Ecto neural progenitor cell (in vitro differentiated cells): ENCODE measurements around the gene DQX1.
A peak's percentile ranks its signal among the peaks of the same experiment; 100 is the strongest.
"Not testable (repeated sequence)": the region's sequence is repeated elsewhere in the genome, so short reads cannot be mapped to it uniquely, and the experiment has no call there.

Source experiments
- DNase-seq: peaks from one replicate; pipeline ENCODE4 v3.0.0-alpha.2; 2018; ENCODE audit warnings: low spot score

DQX1 gene

DNA sequence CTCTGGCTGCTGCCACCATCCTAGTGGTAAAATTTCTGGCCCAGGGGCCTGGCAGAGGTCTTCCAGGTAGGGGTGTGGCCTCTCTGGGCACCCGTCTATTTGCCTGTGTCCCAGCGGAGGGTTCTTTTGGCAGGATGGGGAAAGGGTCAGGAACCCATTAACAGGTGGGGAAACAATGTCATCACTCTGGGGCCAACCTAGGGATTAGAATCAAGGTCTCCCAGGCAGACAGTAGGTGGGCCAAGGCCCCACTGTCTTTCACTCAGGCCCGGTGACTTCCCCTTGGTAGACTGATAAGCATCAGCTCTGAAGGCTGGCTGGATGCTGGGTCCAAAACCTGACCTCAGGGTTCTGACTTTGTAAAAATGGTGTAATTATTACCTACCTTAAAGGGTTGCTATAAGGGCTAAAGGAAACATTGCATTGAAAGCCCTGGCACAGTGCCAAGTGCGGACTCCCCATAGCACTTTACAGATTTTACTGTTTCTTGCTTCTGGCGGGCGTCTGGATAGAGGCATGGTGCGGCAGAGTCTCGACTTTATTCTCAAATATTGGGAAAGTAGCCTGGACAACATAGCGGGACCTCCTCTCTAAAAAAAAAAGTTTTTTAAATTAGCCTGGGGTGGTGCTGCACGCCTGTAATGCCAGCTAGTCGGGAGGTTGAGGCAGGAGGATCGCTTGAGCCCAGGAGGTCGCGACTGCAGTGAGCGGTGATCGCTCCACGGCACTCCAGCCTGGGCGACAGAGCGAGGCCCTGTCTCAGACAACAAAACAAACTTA is 28.8 kb downstream of the DQX1 start:
- DNase-seq, result no peak

DNA sequence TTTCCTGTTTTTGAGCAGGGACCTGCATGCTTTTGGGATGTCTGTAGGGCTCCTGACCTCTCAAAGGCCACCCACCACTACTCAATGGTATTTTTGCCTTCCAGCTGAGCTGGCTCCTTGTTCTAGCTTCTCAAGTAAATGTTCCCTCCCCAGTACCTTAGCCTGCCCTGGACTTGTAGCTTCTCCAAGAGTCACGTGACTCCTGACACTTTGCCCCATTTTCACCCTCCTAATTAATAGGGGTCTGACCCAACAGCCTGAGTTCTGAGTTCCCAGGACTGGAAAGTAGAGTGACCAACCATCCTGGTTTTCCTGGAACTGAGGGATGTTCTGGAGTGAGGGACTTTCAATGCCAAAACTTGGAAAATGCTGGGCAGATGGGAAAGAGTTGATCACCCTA is 30.6 kb downstream of the DQX1 start:
- DNase-seq, result no peak

DNA sequence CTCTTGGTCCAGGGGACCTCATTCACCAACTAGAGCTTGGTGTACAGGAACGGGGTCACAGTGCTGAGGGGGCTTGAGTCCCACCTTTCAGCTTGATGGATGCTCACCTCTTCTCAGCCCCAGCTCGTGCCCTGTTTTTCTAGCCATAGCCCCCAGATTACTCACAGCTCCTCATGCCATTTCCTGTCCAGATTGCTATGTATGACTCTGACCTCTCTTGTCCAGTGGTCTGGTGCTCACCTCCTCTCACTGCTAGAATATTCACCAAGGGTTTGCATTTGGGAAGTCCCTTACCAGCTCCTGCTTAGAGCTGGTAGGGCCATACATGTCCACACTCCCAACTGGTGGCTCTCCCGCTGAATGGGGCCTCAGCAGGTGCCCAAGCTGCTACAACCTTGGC is 32.5 kb downstream of the DQX1 start:
- no peak for DNase-seq

DNA sequence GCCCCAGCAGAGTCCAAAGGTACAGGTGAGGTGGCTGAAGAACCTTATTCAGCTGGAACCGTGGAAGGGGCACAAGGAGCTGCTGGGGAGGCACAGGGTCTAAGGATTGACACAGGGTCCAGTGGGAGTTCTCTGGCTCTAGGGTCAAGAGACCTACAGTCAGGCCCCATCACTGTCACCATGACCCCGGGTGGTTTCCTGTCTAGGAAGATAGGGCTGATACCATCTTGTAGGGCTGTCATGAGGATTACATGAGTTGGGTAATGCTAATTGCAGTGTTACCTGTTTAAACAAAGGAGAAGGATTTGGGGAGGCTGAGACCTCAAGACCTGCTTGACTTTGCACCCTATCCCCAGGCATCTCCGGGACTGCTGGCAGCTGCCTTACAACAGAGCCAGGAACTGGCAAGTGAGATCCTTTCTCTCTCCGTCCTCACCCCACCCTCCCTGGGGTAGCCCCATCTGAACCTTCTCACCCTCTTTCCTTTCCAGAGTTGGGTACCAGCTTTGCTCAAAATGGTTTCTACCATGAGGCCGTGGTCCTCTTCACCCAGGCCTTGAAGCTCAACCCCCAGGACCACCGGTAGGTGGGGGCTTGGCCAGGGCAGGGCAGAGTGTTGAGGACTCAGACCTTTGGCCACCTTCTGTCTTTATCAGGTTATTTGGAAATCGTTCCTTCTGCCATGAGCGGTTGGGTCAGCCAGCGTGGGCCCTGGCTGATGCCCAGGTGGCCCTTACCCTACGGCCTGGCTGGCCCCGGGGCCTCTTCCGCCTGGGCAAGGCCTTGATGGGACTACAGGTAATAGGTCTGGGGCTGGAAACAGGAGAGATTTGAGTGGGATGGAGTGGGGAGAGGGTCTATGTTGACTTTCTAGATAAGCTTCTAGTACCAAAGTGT is 34.1 kb downstream of the DQX1 start:
- no peak for DNase-seq

DNA sequence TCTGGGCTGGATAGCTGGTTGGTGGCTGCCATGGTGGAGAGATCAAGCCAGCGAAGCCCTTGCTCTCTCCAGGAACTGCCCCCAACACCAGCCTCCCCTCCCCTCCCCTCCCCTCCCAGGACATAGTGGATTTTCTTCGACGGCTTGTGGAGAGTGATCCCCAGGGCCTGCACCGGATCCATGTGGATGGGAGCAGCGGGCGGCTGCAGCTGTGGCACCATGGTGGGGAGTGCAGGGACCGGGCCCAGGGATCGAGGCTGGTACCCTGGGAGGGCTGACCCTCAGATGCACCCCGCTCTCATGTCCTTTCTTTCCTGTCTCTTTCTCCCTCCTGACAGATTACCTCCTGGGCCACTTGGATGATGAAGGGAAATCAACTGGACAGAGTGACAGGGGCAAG is 36.1 kb downstream of the DQX1 start:
- no peak for DNase-seq

DNA sequence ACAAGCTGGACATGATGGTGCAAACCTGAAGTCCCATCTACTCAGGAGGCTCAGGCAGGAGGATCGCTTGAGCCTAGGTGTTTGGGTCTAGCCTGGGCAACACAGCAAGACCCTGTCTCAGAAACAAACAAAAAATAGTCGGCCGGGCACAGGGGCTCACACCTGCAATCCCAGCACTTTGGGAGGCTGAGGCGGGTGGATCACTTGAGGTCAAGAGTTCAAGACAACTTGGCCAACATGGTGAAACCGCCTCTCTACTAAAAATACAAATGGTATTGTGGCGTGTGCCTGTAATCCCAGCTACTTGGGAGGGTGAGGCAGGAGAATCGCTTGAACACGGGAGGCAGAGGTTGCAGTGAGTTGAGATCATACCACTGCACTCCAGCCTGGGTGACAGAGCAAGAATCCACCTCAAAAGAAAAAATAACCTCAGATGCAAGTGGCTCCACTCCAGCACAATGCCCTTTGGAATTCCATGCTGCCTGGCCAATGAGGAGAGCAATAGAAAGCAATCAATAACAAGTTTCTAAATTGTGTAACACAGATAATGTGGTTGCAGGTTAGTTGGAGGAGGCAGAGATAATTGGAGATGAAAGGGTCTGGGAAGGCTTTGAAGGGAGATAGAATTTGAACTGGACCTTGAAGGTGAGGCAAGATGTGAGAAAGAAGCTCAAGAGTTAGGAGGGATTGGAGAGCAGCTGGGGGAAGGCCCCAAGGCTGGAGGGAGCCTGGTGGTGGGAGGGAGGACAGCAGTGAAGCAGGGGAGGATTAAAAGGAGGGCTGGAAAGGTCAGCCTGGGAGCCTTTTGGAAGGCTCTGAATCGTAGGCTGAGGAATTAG is 37.2 kb downstream of the DQX1 start:
- DNase-seq, result no peak

DNA sequence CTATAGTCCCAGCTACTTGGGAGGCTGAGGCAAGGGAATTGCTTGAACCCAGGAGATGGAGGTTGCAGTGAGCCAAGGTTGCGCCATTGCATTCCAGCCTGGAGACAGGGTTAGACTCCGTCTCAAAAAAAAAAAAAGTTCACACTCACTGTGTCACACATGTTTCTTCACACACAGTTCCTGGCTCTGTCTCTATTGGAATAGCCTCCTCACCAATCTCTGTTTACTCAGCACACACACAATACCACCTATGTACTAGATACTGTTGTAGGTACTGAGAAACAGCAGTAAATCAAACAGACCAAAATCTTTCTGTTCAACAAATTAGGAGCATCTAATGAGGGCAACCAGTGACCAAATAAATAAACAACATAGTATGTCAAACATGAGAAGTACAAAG is 39.9 kb downstream of the DQX1 start:
- DNase-seq, result no peak

DNA sequence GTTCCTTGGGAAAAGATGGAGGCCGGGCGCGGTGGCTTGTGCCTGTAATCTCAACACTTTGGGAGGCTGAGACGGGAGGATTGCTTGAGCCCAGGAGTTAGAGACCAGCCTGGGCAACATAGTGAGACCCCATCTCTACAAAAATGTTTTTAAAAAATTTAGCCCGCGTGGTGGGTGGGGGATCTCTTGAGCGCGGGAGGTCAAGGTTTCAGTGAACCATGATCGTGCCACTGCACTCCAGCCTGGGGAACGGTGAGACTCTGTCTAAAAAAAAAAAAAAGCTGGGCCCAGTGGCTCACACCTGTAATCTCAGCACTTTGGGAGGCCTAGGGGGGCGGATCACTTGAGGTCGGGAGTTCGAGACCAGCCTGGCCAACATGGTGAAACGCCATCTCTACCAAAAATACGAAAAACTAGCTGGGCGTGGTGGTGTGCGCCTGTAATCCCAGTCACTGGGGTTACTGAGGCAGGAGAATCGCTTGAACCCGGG is 42.3 kb downstream of the DQX1 start:
- not testable (repeated sequence) for DNase-seq

DNA sequence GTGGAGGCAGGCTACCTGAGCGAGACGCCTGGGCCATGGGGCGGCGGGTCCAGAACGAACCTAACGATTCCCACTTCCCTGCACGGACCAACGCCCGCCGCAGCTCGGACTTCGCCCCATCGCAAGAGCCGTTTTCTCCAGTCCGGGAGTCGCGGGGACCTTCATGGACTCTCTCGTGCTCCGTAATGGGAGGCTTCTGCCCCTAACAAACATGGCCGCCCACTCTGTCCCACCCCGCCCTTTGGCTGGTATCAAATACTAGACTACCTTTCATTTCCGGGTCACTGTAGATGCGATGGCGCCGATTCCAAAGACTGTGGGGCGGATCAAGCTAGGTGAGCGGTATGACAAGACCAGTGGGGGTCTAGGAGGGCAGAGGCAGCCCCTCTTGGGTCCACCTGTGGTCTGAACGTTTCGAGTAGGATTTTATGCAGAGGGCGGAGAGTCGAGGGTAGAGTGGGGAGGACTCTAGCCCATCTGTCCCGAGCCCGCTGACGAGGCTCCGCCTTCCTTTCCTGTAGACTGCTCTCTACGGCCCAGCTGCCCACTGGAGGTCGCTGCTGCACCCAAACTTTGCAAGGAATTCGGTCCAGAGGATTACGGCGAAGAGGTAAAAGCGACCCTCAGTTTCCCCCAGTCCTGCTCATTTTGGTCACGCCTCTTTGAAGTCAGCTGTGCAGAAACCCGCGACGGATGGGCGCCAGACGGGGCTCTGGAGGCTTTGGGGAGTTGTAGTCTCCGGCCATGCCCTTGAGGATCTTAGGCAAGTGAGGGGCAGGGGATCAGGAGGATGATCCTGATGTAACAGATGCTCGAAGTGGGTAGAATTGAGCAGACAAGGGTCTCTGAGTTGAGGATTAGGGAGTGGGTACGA is 43.0 kb downstream of the DQX1 start, which contains the start of the genes CCDC142 and TTC31:
CCDC142 (minus strand) TSS at position 198 of the 874 bp plus-strand sequence; CDS start at position 37, 161 bp downstream.
TTC31 (plus strand) TSS at position 281 of the 874 bp plus-strand sequence; CDS start at position 296, 15 bp downstream.
- peak; percentile 96 for DNase-seq

DNA sequence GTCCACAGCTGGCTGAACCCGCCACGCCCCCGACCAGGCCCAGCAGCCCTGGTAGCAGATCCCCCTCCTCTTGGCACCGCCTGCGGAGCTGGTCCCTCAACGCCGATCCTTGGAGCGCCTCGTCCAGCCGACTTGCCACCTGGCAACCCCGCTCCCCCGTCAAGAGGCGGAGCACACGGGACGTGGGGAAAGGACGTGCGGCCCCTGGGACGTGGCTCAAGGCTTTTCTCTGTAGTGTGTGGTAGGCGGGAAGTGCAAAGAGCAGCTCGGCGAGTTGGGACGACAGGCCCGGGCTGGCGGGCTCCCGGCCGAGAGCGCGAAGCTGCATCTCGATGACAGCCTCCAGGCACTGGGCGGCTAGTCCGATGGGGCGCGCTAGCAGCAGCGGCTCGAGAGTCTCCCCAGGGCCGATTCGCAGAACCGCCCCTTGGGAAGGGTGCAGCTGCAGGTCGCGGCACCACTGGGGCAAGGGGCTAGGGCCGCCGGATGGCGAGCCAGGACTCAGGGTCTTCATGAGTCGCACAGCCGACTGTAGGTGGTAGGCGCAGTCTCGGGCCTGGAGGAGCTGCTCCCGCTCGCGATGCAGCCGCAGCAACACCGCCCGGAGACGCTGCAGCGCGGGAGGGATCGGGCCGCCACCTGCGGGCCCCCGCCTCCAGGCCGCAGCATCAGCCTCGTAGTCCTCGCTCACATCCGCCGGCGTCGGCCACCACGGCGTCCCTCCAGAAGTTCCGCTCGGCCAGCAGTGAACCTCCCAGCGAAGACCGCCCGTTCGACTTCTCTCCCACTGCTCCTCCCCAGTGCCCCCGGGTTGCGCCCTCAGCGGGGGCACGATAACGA is 43.9 kb downstream of the DQX1 start:
- no peak for DNase-seq

DNA sequence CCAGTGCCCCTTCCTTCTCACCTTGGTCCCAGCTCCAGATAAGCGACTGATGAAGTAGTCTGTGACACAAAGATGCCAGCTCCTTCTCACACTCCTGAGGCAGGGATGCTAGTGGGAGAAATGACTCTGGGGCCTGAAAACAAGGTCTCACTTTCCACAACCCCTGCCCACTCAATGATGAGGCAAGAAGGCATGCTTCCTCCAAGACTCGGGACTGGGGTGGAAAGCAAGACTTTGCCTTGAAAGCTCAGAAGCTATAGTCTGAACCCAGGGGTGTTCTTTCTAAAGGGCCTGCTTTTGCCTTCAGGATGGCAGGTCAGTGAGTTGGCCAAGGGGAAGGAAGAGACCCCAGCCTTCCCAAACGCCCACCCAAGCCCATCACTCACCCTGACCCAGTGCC is 44.6 kb downstream of the DQX1 start:
- DNase-seq, result no peak

DNA sequence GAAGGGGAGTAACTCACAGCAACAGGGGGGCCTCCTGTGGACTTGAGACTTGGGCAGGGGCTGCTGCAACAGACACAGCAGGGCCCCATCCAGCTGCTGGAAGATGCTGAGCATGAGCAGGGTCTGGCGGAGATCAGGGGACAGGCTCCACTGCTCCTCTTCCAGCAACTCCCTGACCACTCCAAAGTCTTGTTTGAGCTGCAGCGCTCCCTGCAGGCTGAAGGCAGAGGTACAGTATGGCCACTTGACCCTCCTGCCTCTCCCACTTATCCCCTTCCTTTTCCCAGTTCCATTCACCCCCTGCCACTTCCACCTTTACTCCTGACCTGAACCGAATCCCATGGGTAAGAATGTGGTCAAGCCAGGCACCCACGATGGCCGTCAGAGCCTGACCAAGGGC is 51.1 kb downstream of the DQX1 start:
- DNase-seq, result no peak

DNA sequence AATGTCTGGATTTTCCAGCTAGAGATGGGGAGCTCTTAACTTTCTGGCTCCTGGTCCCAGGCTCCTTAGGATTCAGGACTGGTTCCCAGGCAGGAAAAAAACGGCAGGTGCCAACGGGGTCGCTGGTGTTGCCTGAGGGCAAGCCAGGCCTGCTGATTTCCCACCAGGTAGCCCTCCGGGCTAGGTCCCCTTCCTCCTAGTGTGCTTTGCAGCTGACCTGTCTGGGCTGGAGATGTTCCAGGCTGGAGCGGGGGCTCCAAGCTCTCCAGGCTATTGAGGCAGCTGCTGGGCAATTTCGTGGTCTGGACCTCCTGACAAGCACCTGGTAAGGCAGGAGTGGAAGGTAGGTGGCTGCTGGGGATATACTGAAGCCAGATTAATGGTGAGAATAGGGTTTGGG is 51.5 kb downstream of the DQX1 start:
- DNase-seq, result no peak

DNA sequence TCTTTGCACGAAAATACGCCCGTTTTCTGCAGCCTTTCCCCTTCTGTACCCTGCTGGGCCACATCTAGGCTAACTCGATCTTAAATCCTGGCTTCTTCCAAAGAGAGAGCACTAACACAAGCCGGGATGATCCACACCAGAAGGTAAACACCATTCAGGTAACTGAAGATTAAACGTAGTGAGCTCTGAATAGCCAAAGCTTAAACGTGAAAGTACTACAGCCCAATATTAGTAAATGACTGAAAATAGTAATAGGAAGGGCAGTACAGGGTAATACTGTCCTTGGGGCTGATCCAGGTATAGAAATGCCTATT is 53.1 kb downstream of the DQX1 start:
- DNase-seq, result no peak

DNA sequence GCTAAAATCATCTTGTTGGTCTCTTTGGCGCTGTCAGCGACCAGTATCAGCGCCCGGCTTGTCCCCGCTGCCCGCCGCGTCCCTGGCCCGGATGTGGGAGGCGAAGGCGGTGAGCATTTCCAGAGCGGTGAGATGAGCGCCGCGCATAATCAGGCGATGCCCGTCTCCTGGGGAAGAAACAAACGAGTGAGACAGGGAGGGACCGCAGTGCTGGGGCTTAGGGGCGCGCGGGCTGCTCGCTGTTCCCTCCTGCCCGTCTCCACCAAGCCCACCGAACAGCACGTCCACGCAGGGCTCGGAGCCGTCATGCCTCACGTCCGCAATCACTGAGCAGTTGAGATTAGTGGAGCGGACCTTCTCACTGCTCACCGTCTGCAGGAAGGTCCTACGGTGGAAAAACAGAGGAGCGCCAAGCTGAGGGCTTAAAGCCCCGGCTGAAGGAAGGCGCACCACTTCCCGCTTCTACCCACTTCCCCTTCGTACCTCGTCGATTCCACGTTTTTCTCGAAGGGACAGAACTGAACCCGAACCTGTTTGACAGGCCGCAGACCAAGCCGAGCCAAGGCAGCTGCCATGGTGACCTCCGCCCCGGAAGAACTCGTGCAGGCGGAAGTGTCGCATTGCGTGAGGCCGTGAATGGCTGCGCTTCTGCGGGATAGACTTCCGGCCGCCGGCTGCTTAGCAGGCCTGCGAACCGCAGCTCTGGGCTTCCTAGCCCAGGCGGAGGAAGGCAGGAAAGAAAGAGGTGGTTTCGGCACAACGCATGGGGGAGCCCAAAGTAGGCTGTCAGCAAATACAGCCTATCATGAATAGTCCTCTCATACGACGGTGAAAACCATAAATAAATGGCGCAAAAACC is 53.7 kb downstream of the DQX1 start, which contains the start of gene MRPL53:
MRPL53 (minus strand) TSS at position 595 of the 859 bp plus-strand sequence; CDS start at position 575, 20 bp downstream.
- DNase-seq, result peak; percentile 95

DNA sequence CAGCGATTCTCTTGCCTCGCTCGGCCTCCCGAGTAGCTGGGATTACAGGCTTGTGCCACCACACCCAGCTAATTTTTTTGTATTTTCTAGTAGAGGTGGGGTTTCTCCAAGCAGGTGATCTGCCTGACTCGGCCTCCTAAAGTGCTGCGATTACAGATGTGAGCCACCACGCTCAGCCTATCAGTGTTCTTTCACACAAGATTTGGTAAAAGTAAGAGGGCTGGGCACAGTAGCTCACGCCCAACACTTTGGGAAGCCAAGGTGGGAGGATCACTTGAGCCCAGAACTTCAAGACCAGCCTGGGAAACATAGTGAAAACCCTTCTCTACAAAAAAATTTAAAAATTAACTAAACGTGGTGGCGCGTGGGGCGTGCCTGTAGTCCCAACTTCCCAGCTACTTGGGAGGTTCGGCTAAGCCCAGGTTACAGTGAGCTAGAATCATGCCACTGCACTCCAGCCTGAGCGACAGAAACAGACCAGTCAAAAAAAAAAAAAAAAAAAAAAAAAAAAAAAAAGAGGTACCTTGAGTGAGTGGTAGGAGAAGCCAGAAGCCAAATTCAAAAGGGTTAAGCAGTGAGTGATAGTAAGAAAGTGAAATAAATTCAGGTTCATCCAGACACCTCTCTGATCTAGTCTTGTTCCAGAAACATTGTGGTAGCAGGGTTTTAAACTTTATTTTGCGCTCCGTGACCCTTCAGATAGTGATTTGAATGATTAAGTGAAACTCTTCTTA is 54.5 kb downstream of the DQX1 start:
- no peak for DNase-seq

DNA sequence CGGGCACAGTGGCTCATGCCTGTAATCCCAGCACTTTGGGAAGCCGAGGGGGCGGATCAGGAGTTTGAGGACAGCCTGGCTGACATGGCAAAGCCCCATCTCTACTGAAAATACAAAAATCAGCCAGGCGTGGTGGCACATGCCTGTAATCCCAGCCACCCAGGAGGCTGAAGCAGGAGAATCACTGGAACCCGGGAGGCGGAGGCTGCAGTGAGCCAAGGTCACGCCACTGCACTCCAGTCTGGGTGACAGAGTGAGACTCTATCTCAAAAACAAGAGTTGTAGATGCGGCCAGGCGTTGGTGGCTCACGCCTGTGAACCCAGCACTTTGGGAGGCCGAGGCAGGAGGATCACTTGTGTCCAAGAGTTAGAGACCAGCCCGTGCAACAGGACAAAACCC is 55.3 kb downstream of the DQX1 start:
- DNase-seq, result not testable (repeated sequence)
